KMS-11 (cell line): ENCODE measurements around the gene TEAD2.

Source experiments
- H2AFZ ChIP-seq: fragments of 200-600 bp; sonication (generic); 2 replicates; pipeline ENCODE4 v1.6.1; 2016; ENCODE audit warnings: antibody characterized with exemption, mixed run types, low read depth
- H3K27ac ChIP-seq: fragments of 200-600 bp; sonication (generic); 2 replicates; pipeline ENCODE4 v1.6.1; 2016; ENCODE audit warnings: mild to moderate bottlenecking, mixed run types
- H3K27me3 ChIP-seq: fragments of 200-600 bp; sonication (generic); 2 replicates; pipeline ENCODE4 v1.6.1; 2017; ENCODE audit warnings: mild to moderate bottlenecking, low read depth, mixed run types, moderate library complexity; ENCODE audit not compliant: insufficient read depth
- H3K36me3 ChIP-seq: fragments of 200-600 bp; sonication (generic); 2 replicates; pipeline ENCODE4 v1.6.1; 2017; ENCODE audit warnings: mild to moderate bottlenecking, mixed run types; ENCODE audit not compliant: insufficient read depth
- H3K4me1 ChIP-seq: fragments of 200-600 bp; sonication (generic); 2 replicates; pipeline ENCODE4 v1.6.1; 2016; ENCODE audit warnings: mild to moderate bottlenecking, low read depth, mixed run types; ENCODE audit not compliant: poor library complexity, severe bottlenecking
- H3K4me2 ChIP-seq: fragments of 200-600 bp; sonication (generic); 2 replicates; pipeline ENCODE4 v1.7.0; 2016; ENCODE audit warnings: mild to moderate bottlenecking, mixed run types
- H3K4me3 ChIP-seq: fragments of 200-600 bp; sonication (generic); IDR thresholded peaks from 2 replicates; pipeline ENCODE4 v1.6.1; 2017; ENCODE audit warnings: low read depth, low read length, mixed read lengths; ENCODE audit not compliant: insufficient read depth
- H3K79me2 ChIP-seq: fragments of 200-600 bp; sonication (generic); 2 replicates; pipeline ENCODE4 v1.6.1; 2016; ENCODE audit warnings: low read depth, mixed run types; ENCODE audit not compliant: insufficient read depth
- H3K9ac ChIP-seq: fragments of 200-600 bp; sonication (generic); 2 replicates; pipeline ENCODE4 v1.6.1; 2016; ENCODE audit warnings: mild to moderate bottlenecking, mixed run types
- H4K20me1 ChIP-seq: fragments of 200-600 bp; sonication (generic); 2 replicates; pipeline ENCODE4 v1.6.1; 2016; ENCODE audit warnings: mild to moderate bottlenecking, mixed run types; ENCODE audit not compliant: insufficient read depth
- CTCF ChIP-seq: fragments of 200-600 bp; sonication (generic); conservative IDR thresholded peaks from 2 replicates; pipeline ENCODE4 v1.6.1; 2017; ENCODE audit warnings: low read depth, mild to moderate bottlenecking, antibody characterized with exemption, low read length, moderate library complexity, mixed read lengths

TEAD2 gene

GRCh38 chr19:49294401-49294800 is 67.8 kb downstream of the TEAD2 start:
- Histone ChIP-seq H3K4me1 (no peaks in the 10 kb centered on the region), H2AFZ (no peak overlapping the region), H3K36me3 (no peaks in the 10 kb centered on the region), H3K4me3 (no peak overlapping the region), H3K4me2 (no peak overlapping the region), H3K27ac (no peak overlapping the region), H4K20me1 (no peaks in the 10 kb centered on the region), H3K9ac (no peak overlapping the region), H3K79me2 (no peaks in the 10 kb centered on the region), H3K27me3 (no peaks in the 10 kb centered on the region)
- TF ChIP-seq CTCF, result no peak
